Gastrocnemius medialis (tissue), 4 donors: ENCODE measurements around the gene MED13.

ENCODE experiments used
- CTCF ChIP-seq, 5 experiments: fragments of 450-650 bp in 3 of 5; fragments of 200-600 bp in 2 of 5; sonication (generic) in 2 of 5; IDR thresholded peaks in 4 of 5; conservative IDR thresholded peaks in 1 of 5; 1 replicate in 4 of 5; 2 replicates in 1 of 5; pipeline ENCODE4 v1.5.1; 2016 to 2019; ENCODE audit warnings: antibody characterized with exemption in 5 of 5, mild to moderate bottlenecking in 3 of 5, moderate library complexity in 3 of 5
- POLR2A ChIP-seq, 2 donors: fragments of 450-650 bp; IDR thresholded peaks; one replicate each; pipeline ENCODE4 v1.6.1; 2017; ENCODE audit warnings: antibody characterized with exemption in 2 of 2, mild to moderate bottlenecking in 2 of 2, moderate library complexity in 2 of 2

- TF ChIP-seq CTCF (IDR thresholded peaks at IDR 0.05 in 4 of 5, conservative IDR thresholded peaks at IDR 0.05 in 1 of 5) (no peak), POLR2A (IDR thresholded peaks at IDR 0.05) (no peak)
Observed at GRCh38 chr17:61942085-61942484, 123.0 kb downstream of the MED13 start.
